ENCODE results near the gene FBH1. TPM values are rescaled to one million over a fixed set of nuclear protein-coding genes. Genes with fewer than 3 reads are reported as not detected.
A peak's percentile ranks its signal among the peaks of the same experiment; 100 is the strongest.
"Not testable (repeated sequence)": the region's sequence is repeated elsewhere in the genome, so short reads cannot be mapped to it uniquely, and the experiment has no call there.

Gene FBH1
- total RNA-seq, 4 donors from 2014 or later = 62.6 to 96.9 (median 68.2) TPM

- ATAC-seq = peak; percentile 84 to 96
- Histone ChIP-seq H3K4me1 (peaks cover 16 to 30% of the 10 kb centered on the region in 2 donors), H3K27me3 (no peaks in the 10 kb centered on the region), H3K27ac (peak overlapping the region; percentile 69 to 74 (median 72)), H3K4me3 (peak overlapping the region in 2 of 4 donors; percentile 39 to 41), H3K9me3 (no peaks in the 10 kb centered on the region), H3K36me3 (no peaks in the 10 kb centered on the region)
- TF ChIP-seq POLR2A (IDR thresholded peaks at IDR 0.05) (peak in 1 of 2 donors; percentile 42), CTCF (IDR thresholded peaks at IDR 0.05 in 4 of 5, conservative IDR thresholded peaks at IDR 0.05 in 1 of 5) (no peak)
- DNase-seq = peak; percentile 70 to 86
- in situ Hi-C loops (cut with MboI; ENCODE audit: low sequenced_read_pairs in 4 of 4) (no loop called here), intact Hi-C loops (cut with DNase I; ENCODE audit: low total_unique reads) (loop anchor here (2.0 kb wide), 2 partner anchors 32 to 54 kb away; partner anchors contain the start of genes FBH1 and IL15RA)
Observed at GRCh38 chr10:5944389-5945189, 54.5 kb downstream of the FBH1 start.

GRCh38 chr10:5945190-5945509 lies 55.1 kb downstream of the FBH1 start:
- Histone ChIP-seq H3K4me3 (peak overlapping the region in 2 of 4 donors; percentile 39 to 41), H3K27ac (peak overlapping the region; percentile 69 to 74 (median 72)), H3K9me3 (no peaks in the 10 kb centered on the region), H3K36me3 (no peaks in the 10 kb centered on the region), H3K4me1 (peaks cover 16 to 30% of the 10 kb centered on the region in 2 donors), H3K27me3 (no peaks in the 10 kb centered on the region)
- intact Hi-C loops (cut with DNase I; ENCODE audit: low total_unique reads) = loop anchor here (2.0 kb wide), 2 partner anchors 32 to 54 kb away; partner anchors contain the start of genes FBH1 and IL15RA
- in situ Hi-C loops (cut with MboI; ENCODE audit: low sequenced_read_pairs in 4 of 4) = no loop called here
- TF ChIP-seq CTCF (IDR thresholded peaks at IDR 0.05 in 4 of 5, conservative IDR thresholded peaks at IDR 0.05 in 1 of 5) (no peak), POLR2A (IDR thresholded peaks at IDR 0.05) (no peak)
- DNase-seq = no peak
- no peak for ATAC-seq

- DNase-seq (peak in 1 of 2 donors; percentile 40), ATAC-seq (peak in 1 of 2 donors; percentile 21)
- Histone ChIP-seq H3K36me3 (no peaks in the 10 kb centered on the region), H3K9me3 (no peaks in the 10 kb centered on the region), H3K27me3 (no peaks in the 10 kb centered on the region), H3K27ac (peak overlapping the region; percentile 69 to 74 (median 72)), H3K4me3 (peak overlapping the region; percentile 14 to 41 (median 28)), H3K4me1 (peaks cover 16 to 30% of the 10 kb centered on the region in 2 donors)
- in situ Hi-C loops (cut with MboI; ENCODE audit: low sequenced_read_pairs in 4 of 4) (no loop called here), intact Hi-C loops (cut with DNase I; ENCODE audit: low total_unique reads) (loop anchor here (2.0 kb wide), 2 partner anchors 31 to 55 kb away; partner anchors contain the start of genes FBH1 and IL15RA)
- no peak for TF ChIP-seq CTCF (IDR thresholded peaks at IDR 0.05 in 4 of 5, conservative IDR thresholded peaks at IDR 0.05 in 1 of 5)
- no peak for TF ChIP-seq POLR2A (IDR thresholded peaks at IDR 0.05)
Observed at GRCh38 chr10:5945561-5946418, 55.7 kb downstream of the FBH1 start.

GRCh38 chr10:5946419-5946775 lies 56.4 kb downstream of the FBH1 start:
- in situ Hi-C loops (cut with MboI; ENCODE audit: low sequenced_read_pairs in 4 of 4); ATAC-seq; H3K9me3 ChIP-seq; intact Hi-C loops (cut with DNase I; ENCODE audit: low total_unique reads); DNase-seq; H3K27me3 ChIP-seq; H3K4me3 ChIP-seq; H3K36me3 ChIP-seq: not testable (repeated sequence)
- peaks cover 16 to 30% of the 10 kb centered on the region in 2 donors for H3K4me1 ChIP-seq
- H3K27ac ChIP-seq = peak overlapping the region; percentile 69 to 74 (median 72)

GRCh38 chr10:5946786-5947185 lies 56.7 kb downstream of the FBH1 start:
- H3K27me3 ChIP-seq = no peaks in the 10 kb centered on the region
- DNase-seq (no peak), ATAC-seq (no peak)
- H3K4me3 ChIP-seq = no peak overlapping the region
- H3K9me3 ChIP-seq = no peaks in the 10 kb centered on the region
- peaks cover 16 to 27% of the 10 kb centered on the region in 2 donors for H3K4me1 ChIP-seq
- no peaks in the 10 kb centered on the region for H3K36me3 ChIP-seq
- intact Hi-C loops (cut with DNase I; ENCODE audit: low total_unique reads) = no loop called here
- H3K27ac ChIP-seq = no peak overlapping the region
- no peak for TF ChIP-seq POLR2A (IDR thresholded peaks at IDR 0.05)
- TF ChIP-seq CTCF (IDR thresholded peaks at IDR 0.05 in 4 of 5, conservative IDR thresholded peaks at IDR 0.05 in 1 of 5) = no peak
- in situ Hi-C loops (cut with MboI; ENCODE audit: low sequenced_read_pairs in 4 of 4) = no loop called here

All from gastrocnemius medialis (tissue), 4 donors.